SKM-1 treated with dmso at 0.1 percent for 144 hours (cell line): ENCODE data around the gene PIRT.

Experiments used
- DNase-seq: peaks from one replicate; lab custom pipeline; 2025; ENCODE audit not compliant: unreplicated experiment; lab: John Stamatoyannopoulos, UW

Gene PIRT

DNA sequence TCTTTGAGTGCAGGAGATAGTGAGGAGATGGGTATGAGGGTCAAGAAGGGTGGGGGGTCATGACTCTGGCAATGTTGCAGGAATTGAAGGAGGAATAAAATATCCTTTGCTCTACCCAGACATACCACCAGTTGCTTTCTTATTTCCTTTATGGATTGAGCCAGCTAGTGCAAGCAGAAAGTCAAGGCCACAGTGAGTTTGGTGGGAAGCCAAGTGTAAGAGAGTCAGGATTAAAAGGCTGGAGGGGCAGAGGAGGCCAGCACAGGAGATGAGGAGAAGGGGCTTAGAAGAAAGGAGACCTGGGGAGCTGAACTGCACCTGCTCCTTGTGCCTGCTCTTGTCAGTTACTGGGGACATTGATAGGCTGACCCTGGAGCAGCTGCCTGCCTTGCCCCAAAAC is 16.1 kb downstream of the PIRT start:
- no peak for DNase-seq

DNA sequence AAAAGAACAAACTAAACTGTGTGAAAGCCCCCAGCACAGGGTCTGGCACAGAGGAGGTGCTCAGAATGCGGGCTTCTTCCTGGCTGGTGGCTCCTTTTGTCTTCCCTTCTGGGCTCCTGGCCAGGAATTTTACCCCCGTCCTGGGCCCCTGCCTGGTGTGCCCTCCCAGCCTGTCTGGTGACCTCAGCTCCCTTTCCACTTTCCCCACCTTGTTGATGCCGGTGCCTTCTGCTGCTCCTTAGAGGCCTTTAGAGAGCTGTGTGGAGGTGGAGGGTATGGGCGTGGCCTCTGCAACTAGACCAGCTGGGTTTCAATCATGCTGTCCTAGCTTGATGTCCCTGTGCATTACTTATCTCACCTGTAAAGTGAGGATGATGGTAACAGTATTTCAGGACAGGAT is 16.8 kb downstream of the PIRT start:
- no peak for DNase-seq

DNA sequence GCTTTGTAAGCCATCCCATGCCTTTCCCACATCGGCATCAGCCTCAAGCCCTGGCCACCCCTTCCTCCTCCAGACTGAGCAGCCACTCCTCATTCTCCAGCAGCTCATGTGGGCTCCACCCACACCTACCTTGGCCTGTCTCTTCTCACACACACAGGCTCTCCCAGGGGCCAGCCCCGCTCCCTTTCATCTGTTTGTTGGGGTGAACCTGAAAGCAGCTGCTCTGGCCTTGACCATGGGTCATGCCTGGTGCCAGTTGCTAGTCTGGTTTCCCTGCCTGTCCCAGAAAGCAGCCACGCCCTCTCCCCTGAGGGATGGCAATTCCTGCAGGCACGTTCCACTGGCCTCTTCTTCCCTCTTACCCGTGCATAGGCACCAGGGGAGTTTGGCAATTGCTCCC is 22.6 kb downstream of the PIRT start:
- no peak for DNase-seq

DNA sequence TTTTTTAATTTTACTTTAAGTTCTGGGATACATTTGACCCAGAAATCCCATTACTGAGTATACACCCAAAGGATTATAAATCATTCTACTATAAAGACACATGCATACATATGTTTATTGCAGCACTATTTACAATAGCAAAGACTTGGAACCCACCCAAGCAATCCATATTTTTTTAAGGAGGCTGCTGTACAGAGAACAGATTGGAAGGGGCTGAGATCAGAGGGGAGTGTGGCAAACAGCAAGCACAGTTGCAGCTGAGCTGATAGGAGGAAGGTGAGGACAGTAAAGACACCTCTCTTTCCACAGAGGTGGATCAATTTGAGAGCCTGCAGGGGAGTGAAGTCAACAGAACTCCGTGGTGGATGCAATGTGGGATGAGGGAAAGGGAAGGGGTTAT is 23.8 kb downstream of the PIRT start:
- no peak for DNase-seq

DNA sequence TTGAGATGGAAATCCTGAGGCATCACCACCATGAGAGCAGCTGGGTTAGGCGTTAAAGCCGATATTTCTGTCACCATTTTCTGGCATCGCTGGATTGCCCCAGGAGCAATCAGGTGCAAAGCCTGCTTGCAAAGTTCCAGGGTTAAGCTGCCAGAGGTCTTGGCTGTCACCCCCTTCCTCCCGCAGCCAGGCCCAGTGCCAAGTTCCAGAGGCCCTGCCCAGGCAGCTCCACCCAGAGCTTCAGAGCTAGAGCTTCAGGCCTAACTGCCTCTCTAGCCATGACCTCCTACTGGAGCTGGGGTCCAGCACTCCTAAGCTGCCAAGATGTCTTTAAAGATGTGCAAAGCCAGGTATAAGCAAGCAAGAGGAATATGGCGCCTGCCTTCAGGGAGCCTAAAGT is 25.2 kb downstream of the PIRT start:
- DNase-seq, result no peak

DNA sequence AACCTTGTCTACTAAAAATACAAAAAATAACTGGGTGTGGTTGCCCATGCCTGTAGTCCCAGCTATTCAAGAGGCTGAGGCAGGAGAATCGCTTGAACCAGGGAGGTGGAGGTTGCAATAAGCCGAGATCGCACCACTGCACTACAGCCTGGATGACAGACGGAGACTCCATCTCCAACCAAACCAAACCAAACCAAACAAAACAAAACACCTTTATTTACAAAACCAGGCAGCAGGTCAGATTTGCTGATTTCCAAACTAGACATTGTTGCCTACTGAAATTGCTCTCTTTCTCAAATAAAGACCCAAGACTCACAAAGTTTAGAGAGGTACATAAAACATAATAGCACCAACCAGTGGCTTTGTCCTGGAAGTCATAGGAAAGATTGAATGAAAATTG is 28.3 kb downstream of the PIRT start:
- DNase-seq, result no peak

DNA sequence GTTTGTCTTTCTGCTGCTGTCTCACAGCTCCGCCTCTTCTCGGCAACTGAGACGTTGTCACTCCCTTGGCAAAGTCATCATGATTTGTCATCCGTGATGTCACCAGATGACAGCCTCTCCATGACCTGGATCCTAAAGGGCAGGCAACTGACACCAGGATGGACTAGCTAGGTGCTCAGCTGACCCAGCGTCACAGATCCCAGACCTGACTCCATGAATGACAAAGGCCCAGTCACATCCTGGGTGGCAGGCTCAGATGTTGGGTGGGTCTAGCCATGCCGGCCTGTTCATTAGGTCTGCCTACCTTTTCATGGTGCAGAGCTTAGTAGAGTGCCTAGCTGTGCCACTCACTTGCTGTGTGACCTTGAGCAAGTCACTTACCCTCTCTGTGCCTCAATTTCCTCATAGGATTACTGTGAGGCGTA is 30.2 kb downstream of the PIRT start:
- DNase-seq, result no peak

DNA sequence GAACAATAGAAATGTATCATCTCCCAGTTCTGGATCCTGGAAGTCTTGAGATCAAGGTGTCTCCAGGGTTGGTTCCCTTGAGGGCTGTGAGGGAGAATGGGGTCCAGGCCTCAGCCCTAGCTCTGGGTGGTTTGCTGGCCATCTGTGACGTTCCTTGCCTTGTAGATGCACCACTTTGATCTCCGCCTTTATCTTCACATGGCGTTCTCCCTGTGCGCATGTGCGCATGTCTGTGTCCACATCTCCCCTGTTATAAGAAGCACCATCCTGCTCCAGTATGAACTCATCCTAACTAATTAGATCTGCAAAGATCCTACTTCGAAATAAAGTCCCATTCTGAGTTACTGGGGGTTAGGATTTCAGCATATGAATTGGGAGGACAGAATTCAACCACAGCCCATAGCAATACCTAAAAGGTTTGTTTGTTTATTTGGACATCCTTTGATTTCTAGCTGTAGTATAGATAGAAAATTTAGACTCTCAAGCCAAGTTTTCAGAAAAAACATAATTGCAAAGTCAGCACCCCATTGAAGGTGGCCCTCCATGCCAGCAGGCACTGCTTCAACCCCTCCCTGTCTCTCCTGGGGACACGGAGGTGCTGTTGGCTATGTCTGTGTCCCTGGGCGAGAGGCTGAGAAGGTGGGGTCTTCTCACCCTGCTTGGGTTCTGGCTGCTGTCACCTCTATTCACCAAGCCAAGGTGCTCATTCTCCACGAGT is 31.2 kb downstream of the PIRT start:
- DNase-seq, result no peak

DNA sequence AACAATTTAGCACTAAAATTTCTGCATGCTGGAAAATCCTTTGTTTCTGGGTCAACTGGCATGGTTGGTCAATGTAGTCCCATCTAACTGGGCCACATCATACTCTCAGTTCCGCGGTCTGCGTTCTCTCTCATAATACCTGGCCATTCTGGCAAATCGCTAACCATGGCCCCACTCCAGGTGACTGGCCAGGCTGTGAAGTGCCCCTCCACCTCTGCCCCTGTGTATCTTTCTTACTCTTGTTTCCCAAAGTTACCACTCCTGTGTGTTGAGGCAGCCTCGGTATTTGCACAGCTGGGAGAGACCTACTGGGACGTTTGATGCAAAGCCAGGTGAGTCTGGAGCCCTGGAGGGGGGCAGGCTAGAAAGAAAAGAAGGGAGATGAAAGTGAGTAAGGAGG is 32.0 kb downstream of the PIRT start:
- DNase-seq, result no peak

DNA sequence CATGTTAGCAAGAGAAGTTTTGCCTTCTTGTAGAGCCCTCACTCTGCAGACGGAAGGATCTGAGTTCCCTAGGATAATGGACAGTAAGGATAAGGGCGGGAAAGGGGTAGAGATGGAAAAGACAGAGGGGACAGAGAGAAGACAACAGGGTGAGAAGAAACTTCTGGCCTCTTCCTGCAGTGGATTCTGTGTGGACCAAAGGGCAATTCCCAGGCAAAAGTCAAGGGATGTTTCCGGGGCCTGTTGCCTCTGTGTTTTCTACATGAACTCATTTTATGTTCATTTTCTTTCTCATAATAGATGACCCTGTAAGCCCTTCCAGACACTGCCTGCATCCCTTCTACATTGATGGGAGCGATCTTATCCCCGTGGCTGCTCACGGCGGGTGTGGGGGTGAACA is 33.3 kb downstream of the PIRT start:
- no peak for DNase-seq

DNA sequence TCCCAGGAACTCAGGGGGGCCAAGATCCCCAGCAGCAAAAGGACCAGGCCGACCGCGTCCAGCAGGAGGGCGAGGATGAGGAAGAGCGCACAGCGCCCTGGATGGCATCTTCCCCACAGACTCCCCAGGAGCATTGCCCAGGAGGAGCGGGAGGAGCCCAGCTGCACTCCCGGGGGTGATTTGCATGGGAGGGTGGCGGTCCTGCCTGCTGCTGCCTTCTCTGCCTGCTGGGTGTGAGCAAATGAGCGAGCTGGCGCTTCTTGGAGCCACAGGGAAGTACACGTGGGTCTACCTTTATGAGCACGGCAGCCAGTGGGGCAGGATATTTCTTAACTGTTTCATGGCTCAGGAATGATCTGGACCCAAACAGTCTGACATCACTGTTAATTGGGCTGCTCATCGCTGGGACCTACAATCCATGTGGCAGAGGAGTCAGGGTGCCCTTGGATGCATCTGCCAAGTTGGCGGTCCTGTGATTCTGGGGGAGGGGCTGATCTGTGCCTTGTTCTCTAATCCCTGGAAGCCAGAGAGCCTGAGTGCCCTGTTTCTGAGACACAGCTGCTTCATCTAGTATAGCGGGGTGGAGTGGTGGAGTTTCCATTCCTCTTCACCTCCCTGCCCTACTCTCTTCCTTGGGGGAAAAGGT is 33.9 kb downstream of the PIRT start, which contains the start of gene TMEM238L:
Gene TMEM238L (minus strand): TSS at position 270 of the 646 bp plus-strand sequence. CDS start 136 bp downstream, at position 134.
- DNase-seq, result no peak

DNA sequence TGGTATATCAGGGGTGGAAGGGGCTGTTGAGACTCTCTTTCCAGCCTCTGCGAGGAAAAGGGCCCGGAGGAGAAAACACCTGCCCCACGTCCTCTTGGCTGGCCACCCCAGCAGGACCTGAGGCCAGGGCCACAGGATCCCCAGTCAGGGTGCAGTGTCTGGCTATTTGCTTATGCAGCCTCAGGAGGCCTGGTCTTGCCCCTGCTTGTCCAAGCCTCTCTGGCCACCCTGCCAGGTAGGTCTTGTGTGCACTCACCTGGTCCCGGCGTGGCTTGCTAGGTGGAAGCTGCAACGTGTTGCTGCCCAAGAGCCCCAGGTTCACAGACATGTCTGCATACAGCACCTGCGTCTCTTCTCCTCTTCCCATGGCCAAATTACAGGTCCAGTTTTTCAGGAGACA is 34.5 kb downstream of the PIRT start:
- no peak for DNase-seq

DNA sequence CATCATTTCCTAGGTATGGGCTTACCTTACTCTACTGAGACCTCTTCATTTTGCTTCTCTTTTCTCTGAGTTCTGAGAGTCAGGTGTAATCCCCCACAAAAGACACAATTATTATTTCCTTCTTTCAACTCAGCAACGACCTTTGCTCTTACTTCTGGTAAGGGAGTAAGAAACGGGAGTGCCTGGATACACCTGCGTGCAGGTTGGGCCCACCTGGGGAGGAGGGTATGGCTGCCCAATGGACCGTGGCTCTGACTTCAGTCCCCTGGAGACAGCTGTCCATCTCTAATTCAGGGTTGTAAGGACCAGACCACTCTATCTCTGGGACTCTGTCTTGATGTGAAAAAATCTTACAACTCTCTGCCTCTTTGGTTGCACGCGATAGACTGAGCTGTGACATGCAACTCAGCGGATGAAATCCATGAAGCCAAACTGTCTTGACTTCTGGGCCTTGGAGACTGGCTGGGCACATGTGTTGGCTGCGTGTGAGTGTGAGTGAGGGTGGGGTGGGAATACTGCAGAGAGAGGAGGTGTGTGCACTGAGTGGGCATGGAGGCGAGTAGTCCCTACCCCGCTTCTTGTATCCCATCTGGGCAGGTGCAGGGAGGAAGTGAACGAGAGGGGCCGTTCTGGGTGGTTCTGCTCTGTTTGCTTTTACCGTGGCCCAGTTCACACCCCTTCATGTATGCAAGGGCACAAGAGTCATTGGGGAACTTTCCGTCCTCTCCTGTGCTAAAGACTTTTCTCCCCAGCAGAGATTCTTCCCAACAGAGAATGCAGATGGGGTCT is 35.2 kb downstream of the PIRT start:
- no peak for DNase-seq

DNA sequence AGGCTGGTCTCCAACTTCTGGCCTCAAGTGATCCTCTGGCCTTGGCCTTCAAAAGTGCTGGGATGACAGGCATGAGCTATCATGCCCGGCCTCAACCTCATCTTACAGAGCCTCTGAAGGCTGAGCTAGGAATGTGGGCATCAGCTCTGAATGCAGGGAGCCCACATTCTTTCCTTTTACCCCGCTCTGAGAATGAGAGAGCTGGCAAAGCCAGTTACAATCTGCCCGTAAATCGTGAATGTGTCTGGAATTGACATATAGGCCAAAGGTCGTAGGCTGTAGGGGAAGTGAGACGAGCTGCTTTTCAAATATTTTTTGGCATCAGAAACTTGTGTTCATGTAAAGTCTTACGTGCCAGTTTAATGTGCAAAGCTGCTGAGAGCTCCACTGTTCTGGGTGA is 38.5 kb downstream of the PIRT start:
- no peak for DNase-seq

DNA sequence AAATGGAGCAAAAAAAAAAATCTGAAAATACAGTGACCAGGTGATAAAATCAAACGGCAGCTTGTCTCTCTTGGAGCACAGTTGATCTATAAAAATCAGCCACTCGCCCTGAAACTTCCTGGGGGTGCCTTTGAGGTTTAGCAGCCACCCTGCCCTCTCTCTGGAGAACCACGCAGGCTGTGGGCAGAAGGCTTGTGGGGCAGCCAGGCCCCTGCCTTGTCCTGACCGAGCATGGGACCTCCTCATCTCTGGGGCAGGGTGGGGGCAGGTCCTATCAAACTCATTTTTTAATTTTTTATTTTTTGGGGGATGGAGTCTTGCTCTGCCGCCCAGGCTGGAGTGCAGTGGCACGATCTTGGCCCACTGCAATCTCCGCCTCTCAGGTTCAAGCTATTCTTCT is 39.0 kb downstream of the PIRT start:
- DNase-seq, result no peak

DNA sequence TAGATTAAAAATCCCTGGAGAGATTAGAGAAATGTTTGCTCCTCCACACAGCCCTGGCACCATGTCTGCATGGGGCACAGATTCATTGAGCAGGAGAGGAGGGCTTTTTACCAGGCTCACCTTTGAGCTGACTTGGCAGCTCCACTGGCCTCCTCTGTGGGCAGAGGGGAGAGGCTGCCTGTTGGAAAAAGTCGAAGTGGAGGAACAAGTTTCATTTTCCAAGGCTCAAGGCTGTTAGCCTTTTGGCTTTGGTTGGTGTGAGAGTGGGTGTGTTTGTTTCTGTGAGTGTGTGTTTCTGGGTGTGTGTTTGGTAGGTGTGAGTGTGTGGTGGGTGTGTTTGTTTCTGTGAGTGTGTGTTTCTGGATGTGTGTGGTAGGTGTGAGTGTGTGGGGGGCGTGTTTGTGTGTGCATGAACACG is 39.5 kb downstream of the PIRT start:
- no peak for DNase-seq

DNA sequence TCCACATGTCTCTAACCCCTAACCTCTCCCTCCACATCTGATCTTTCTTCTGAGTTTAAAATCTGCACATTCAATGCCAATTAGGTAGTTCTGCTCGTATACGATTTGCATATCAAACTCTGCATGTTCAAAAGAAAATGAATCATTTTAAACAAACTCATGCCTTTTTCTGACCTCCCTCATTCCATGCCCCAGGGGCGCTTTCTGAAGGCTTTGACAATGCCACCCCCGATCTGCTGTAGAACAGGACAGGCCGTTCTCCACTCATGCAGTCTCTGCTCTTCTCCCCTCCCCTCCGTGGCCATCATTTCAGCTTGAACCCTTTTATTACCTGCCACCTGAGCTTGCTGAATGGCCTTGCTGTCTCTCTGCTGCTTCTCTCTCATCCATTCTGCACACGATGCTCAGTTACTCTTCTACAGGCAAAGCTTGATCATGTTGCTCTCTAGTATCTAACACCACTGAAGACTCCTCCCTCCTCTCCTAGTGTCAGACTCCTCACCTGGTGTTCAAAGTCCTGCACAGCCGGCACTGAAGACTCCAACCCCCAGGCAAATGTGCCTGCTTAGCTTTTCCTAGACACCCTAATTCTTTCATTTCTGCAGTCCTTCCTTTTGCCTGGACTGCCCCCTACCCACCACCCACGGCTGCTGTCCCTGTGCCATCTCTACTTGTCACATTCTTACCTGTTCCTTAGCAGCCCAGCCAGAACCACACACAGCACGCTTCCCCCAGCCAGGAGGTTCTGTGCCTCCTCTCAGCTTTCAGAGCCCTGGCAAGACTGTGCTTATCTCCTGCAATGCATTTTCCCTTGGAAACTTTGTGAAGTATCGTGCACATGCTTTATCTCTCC is 40.2 kb downstream of the PIRT start:
- DNase-seq, result no peak

DNA sequence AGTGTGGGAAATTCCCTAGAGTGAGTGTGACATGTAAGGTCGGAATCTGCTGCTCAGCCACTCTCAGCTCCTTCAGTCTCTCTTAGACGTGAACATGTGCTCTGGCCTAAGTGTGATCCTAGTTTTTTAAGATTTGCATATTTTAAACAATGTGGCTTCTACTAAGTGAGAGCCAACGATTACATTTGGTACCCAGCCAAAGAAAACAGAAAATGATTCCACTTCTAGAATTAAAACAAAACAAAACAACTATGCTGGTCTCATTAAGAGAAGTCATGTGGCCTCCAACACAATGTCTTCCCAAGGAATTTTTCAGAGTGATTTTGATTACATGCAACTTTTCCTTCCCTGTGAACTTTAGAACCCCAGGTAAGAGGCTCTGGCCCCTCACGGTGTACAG is 44.1 kb downstream of the PIRT start:
- DNase-seq, result no peak

DNA sequence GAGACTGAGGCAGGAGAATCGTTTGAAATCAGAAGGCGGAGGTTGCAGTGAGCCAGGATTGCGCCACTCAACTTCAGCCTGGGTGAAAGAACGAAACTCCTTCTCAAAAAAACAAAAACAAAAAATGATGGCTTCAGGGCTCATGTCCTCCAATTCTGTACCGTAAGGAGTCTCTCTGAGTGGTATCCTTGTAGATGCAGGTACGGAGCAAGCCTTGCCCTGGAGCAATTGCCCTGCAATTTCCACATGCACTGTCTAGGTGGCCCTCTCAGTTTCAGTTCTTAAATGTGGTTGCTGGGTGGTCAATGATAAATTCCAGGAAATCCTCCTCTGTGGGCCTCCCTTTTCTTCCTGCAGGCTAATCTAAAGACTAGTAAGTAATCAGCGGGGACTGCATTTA is 44.6 kb downstream of the PIRT start:
- DNase-seq, result no peak

DNA sequence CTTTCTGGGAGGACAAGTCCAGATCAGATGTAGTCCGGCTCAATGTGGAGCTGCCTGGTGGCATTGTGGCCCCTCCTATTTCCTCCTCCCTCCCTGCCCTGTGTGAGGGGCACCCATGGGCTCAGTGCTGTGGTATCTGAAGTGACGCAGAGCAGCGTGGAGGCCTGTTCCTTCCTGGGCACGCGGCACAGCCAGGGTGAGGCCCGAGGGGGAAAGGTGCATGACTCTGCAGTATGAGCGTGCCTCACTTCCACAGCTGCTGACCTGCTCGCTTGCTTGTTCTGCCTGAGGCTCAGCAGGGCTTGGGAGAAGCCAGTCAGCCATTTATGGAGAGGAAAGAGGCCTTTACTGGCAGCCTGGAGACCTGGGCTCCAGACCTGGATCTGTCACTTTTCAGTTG is 45.7 kb downstream of the PIRT start:
- no peak for DNase-seq
